Measurements from ENCODE around the gene KIF1B.

GRCh38 chr1:10292188-10292587, 81.8 kb downstream of the KIF1B start:
- TF ChIP-seq, protein P1, sequence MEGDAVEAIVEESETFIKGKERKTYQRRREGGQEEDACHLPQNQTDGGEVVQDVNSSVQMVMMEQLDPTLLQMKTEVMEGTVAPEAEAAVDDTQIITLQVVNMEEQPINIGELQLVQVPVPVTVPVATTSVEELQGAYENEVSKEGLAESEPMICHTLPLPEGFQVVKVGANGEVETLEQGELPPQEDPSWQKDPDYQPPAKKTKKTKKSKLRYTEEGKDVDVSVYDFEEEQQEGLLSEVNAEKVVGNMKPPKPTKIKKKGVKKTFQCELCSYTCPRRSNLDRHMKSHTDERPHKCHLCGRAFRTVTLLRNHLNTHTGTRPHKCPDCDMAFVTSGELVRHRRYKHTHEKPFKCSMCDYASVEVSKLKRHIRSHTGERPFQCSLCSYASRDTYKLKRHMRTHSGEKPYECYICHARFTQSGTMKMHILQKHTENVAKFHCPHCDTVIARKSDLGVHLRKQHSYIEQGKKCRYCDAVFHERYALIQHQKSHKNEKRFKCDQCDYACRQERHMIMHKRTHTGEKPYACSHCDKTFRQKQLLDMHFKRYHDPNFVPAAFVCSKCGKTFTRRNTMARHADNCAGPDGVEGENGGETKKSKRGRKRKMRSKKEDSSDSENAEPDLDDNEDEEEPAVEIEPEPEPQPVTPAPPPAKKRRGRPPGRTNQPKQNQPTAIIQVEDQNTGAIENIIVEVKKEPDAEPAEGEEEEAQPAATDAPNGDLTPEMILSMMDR (IDR thresholded peaks at IDR 0.05 in 2 of 3, conservative IDR thresholded peaks at IDR 0.05 in 1 of 3; ENCODE audit: control insufficient read depth in 2 of 3, extremely low read depth in 1 of 3, insufficient read depth in 1 of 3, low read depth in 3 of 3, low read length in 3 of 3) = no peak
- TF ChIP-seq POLR2A (IDR thresholded peaks at IDR 0.05; ENCODE audit: low read depth, low read length) = no peak
- no peak for TF ChIP-seq MXI1 (IDR thresholded peaks at IDR 0.05; ENCODE audit: low read depth, low read length)
- TF ChIP-seq, protein P2, sequence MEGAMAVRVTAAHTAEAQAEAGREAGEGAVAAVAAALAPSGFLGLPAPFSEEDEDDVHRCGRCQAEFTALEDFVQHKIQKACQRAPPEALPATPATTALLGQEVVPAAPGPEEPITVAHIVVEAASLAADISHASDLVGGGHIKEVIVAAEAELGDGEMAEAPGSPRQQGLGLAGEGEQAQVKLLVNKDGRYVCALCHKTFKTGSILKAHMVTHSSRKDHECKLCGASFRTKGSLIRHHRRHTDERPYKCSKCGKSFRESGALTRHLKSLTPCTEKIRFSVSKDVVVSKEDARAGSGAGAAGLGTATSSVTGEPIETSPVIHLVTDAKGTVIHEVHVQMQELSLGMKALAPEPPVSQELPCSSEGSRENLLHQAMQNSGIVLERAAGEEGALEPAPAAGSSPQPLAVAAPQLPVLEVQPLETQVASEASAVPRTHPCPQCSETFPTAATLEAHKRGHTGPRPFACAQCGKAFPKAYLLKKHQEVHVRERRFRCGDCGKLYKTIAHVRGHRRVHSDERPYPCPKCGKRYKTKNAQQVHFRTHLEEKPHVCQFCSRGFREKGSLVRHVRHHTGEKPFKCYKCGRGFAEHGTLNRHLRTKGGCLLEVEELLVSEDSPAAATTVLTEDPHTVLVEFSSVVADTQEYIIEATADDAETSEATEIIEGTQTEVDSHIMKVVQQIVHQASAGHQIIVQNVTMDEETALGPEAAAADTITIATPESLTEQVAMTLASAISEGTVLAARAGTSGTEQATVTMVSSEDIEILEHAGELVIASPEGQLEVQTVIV (IDR thresholded peaks at IDR 0.05; ENCODE audit: borderline replicate concordance, partially characterized antibody) = no peak
- TF ChIP-seq HCFC1 (IDR thresholded peaks at IDR 0.05; ENCODE audit: low read length) = no peak
- no peak for TF ChIP-seq CREM (IDR thresholded peaks at IDR 0.05; ENCODE audit: low read depth)
- TF ChIP-seq ZNF384 (IDR thresholded peaks at IDR 0.05; ENCODE audit: borderline replicate concordance, low read depth, low read length) = no peak
- TF ChIP-seq SUZ12 (IDR thresholded peaks at IDR 0.05; ENCODE audit: unreplicated experiment) = no peak
- TF ChIP-seq POLR2AphosphoS2 (IDR thresholded peaks at IDR 0.05; ENCODE audit: low read depth, low read length) = no peak
- no peak for TF ChIP-seq RCOR1 (conservative IDR thresholded peaks at IDR 0.05; ENCODE audit: low read depth, low read length)
- no peak for TF ChIP-seq ATF3 (IDR thresholded peaks at IDR 0.05; ENCODE audit: borderline replicate concordance, extremely low read depth, low read depth, low read length)
